ENCODE data around the gene IMPA2. TPM values are rescaled to one million over a fixed set of nuclear protein-coding genes. Genes with fewer than 3 reads are reported as not detected.

Gene IMPA2
- total RNA-seq, 1 donor: 41.5 TPM

DNA sequence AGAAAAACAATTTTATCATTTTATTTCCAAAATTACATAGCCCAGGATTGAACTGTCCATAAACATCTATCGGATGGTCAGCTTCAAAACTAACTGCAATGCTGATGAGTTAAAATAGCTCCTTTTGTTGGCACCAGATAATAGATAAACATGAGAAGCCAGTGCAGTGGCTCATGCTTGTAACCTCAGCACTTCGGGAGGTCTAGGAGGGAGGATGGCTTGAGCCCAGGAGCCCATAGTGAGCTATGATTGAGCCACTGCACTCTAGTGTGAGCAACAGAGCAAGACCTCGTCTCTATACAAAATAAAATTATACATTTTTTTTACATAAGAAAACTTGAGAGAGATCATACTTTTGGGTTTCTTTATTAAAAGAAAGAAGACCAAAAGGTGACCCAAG lies 34.6 kb upstream of the IMPA2 start:
- DNase-seq (ENCODE audit: low read depth): peak; percentile 56
- no peak overlapping the region for H3K4me3 ChIP-seq (ENCODE audit: low read depth, low read length)
- TF ChIP-seq CTCF (IDR thresholded peaks at IDR 0.05; ENCODE audit: insufficient read depth, low read depth, low read length): no peak

GRCh38 chr18:11947214-11948191 lies 33.8 kb upstream of the IMPA2 start:
- TF ChIP-seq CTCF (IDR thresholded peaks at IDR 0.05; ENCODE audit: insufficient read depth, low read depth, low read length): no peak
- H3K4me3 ChIP-seq (ENCODE audit: low read depth, low read length): peak overlapping the region; percentile 49
- DNase-seq (ENCODE audit: low read depth): peak; percentile 99

- no peak for TF ChIP-seq CTCF (IDR thresholded peaks at IDR 0.05; ENCODE audit: insufficient read depth, low read depth, low read length)
- H3K4me3 ChIP-seq (ENCODE audit: low read depth, low read length): no peak overlapping the region
- DNase-seq (ENCODE audit: low read depth): peak; percentile 59
These were observed 32.3 kb upstream of the IMPA2 start for GRCh38 chr18:11948852-11949523.

DNA sequence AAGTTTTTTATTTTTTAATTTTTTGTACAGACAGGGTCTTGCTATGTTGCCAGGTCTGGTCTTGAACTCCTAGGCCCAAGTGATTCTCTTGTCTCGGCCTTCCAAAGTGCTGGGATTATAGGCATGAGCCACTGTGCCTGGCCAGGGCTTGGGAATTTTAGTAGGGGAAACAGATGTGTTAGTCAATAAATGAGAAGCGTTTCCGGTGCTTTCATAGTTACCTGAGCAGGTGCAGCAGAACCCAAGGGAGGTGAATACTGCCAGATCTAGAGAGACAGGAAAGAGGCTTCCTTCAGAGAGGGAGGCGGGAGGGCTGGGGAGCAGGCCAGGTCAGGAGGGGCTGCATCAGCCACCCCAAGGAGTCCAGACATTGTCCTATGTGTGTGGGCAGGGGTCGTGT lies 30.5 kb upstream of the IMPA2 start:
- TF ChIP-seq CTCF (IDR thresholded peaks at IDR 0.05; ENCODE audit: insufficient read depth, low read depth, low read length): no peak
- no peak for DNase-seq (ENCODE audit: low read depth)
- H3K4me3 ChIP-seq (ENCODE audit: low read depth, low read length): no peak overlapping the region

DNA sequence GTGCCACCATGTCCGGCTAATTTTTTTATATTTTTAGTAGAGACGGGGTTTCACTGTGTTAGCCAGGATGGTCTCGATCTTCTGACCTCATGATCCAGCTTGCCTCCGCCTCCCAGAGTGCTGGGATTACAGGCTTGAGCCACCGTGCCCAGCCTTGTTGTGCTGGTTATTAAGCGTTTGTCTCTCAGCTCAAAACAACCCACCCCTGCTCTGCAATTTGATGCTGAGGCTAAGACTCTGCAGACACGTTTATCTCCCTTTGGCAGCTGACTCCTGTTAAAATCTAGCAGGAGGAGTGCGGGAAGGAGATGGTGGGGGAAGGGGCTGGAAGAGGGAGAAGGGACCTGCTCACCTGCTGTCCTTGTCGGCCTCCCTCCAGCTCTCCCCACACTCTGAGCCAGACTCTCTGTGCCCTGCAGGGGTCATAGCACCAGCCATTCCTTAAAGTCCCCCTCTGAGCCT lies 29.9 kb upstream of the IMPA2 start:
- H3K4me3 ChIP-seq (ENCODE audit: low read depth, low read length): no peak overlapping the region
- TF ChIP-seq CTCF (IDR thresholded peaks at IDR 0.05; ENCODE audit: insufficient read depth, low read depth, low read length): no peak
- peak; percentile 57 for DNase-seq (ENCODE audit: low read depth)

DNA sequence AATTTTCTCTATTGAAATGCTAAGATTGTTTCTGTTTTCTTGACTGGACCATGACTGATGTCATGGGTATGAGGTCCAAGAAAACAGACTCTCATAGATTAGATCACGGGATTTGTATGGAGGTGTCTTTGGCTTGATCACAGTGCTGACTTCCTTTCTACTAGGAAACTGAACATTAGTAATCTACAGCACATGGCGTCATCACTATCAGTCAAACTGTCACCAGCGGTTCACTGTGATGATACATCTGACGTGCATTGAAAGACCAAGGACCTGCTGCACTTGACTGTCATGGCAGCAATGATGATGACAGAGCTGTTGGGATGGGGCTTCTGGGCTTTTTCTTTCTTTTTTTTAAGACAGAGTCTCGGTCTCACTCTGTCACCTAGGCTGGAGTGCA lies 28.2 kb upstream of the IMPA2 start:
- DNase-seq (ENCODE audit: low read depth): no peak
- no peak overlapping the region for H3K4me3 ChIP-seq (ENCODE audit: low read depth, low read length)
- TF ChIP-seq CTCF (IDR thresholded peaks at IDR 0.05; ENCODE audit: insufficient read depth, low read depth, low read length): no peak
